Measurements from ENCODE around the gene WNT7B.

The WNT7B gene

DNA sequence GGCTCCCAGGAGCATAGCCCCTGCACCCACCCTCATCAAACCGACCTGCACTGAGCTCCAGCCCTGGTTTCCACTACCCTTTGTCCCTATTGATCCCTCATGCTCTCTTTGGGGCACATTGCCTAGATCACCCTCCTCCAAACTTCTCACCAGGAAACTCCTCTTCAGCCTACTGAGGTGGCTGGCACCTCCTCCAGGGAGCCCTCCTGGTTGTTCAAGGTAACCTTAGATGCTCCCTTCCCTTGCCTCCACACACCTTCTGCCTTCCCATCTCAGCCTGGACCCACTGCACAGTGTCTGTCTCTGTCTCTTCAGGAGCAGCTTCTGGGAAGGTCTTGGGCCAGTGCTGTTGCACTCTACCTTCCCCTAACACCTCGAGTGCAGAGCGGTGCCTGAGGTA lies 15.8 kb upstream of the WNT7B start:
- Histone ChIP-seq H3K27me3 (ENCODE audit: control insufficient read depth, insufficient read depth, low read length) (0 out of 2 replicates have a peak, but pooled peaks cover 3% of the 10 kb centered on the region), H3K4me3 (ENCODE audit: low read depth, low read length) (no peak overlapping the region), H3K9me3 (ENCODE audit: control insufficient read depth, insufficient read depth, low read depth, low read length) (no peaks in the 10 kb centered on the region), H3K36me3 (ENCODE audit: control insufficient read depth, insufficient read depth, low read length) (no peaks in the 10 kb centered on the region), H3K9ac (ENCODE audit: low read length) (no peak overlapping the region), H3K27ac (ENCODE audit: low read depth, low read length) (no peak overlapping the region), H3K4me1 (ENCODE audit: control insufficient read depth, insufficient read depth, low read length) (no peaks in the 10 kb centered on the region; the same call in 1 of the 2 replicates)

DNA sequence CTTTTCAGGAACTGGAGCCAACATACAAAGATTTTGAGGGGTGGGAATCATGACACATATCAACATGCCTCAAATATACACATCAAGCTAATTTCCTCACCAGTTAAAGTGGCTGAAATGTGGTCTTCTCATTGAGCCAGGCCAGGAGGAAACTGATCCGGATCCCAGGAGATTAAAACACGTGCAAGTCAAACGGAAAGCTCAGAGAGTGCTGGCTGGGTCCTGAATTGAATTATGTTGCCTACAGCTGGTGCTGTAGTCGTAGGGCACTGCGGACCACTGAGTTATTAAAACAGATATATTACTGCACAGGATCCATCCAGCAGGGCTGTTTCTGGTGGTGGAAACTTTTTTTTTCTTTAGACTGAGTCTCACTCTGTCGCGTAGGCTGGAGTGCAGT lies 14.1 kb upstream of the WNT7B start:
- no peaks in the 10 kb centered on the region for H3K9me3 ChIP-seq (ENCODE audit: control insufficient read depth, insufficient read depth, low read depth, low read length)
- H3K4me3 ChIP-seq (ENCODE audit: low read depth, low read length): no peak overlapping the region
- no peak overlapping the region for H3K9ac ChIP-seq (ENCODE audit: low read length)
- no peaks in the 10 kb centered on the region for H3K36me3 ChIP-seq (ENCODE audit: control insufficient read depth, insufficient read depth, low read length)
- H3K4me1 ChIP-seq (ENCODE audit: control insufficient read depth, insufficient read depth, low read length): peaks cover 6% of the 10 kb centered on the region; the same call in 1 of the 2 replicates
- H3K27me3 ChIP-seq (ENCODE audit: control insufficient read depth, insufficient read depth, low read length): 0 out of 2 replicates have a peak, but pooled peaks cover 3% of the 10 kb centered on the region
- H3K27ac ChIP-seq (ENCODE audit: low read depth, low read length): no peak overlapping the region

GRCh38 chr22:45987136-45987861 lies 10.3 kb upstream of the WNT7B start:
- peaks cover 6% of the 10 kb centered on the region; the same call in 1 of the 2 replicates for H3K4me1 ChIP-seq (ENCODE audit: control insufficient read depth, insufficient read depth, low read length)
- H3K9ac ChIP-seq (ENCODE audit: low read length): no peak overlapping the region
- H3K27ac ChIP-seq (ENCODE audit: low read depth, low read length): no peak overlapping the region
- no peaks in the 10 kb centered on the region for H3K36me3 ChIP-seq (ENCODE audit: control insufficient read depth, insufficient read depth, low read length)
- H3K4me3 ChIP-seq (ENCODE audit: low read depth, low read length): no peak overlapping the region
- no peaks in the 10 kb centered on the region for H3K27me3 ChIP-seq (ENCODE audit: control insufficient read depth, insufficient read depth, low read length)
- H3K9me3 ChIP-seq (ENCODE audit: control insufficient read depth, insufficient read depth, low read depth, low read length): no peaks in the 10 kb centered on the region; the same call in 1 of the 2 replicates

GRCh38 chr22:45984316-45984916 lies 7.5 kb upstream of the WNT7B start:
- H3K27ac ChIP-seq (ENCODE audit: low read depth, low read length): no peak overlapping the region
- no peaks in the 10 kb centered on the region for H3K36me3 ChIP-seq (ENCODE audit: control insufficient read depth, insufficient read depth, low read length)
- peaks cover 6% of the 10 kb centered on the region for H3K27me3 ChIP-seq (ENCODE audit: control insufficient read depth, insufficient read depth, low read length)
- H3K4me1 ChIP-seq (ENCODE audit: control insufficient read depth, insufficient read depth, low read length): peaks cover 6% of the 10 kb centered on the region; the same call in 1 of the 2 replicates
- no peak overlapping the region for H3K4me3 ChIP-seq (ENCODE audit: low read depth, low read length)
- no peaks in the 10 kb centered on the region; the same call in 1 of the 2 replicates for H3K9me3 ChIP-seq (ENCODE audit: control insufficient read depth, insufficient read depth, low read depth, low read length)
- no peak overlapping the region for H3K9ac ChIP-seq (ENCODE audit: low read length)

DNA sequence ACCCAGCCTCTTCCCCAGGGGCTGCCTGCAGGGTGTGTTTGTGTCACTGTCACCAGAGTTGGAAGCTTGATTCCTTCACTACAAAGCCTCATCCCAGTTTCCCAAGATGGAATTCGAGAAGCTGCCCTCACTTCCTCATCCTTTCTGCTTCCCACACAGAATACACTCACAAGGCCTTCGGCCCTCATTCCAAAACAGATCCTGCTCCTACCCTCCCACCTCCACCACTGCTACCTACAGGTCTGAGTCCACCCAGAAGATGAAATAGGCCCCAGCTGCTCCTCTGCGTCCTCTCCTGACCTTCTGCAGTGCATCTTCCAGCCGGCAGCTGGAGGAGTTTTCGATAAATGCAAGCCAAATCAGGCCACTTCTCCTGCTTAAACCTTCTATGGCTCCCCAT lies 6.8 kb upstream of the WNT7B start:
- no peaks in the 10 kb centered on the region; the same call in 1 of the 2 replicates for H3K9me3 ChIP-seq (ENCODE audit: control insufficient read depth, insufficient read depth, low read depth, low read length)
- peaks cover 6% of the 10 kb centered on the region; the same call in 1 of the 2 replicates for H3K4me1 ChIP-seq (ENCODE audit: control insufficient read depth, insufficient read depth, low read length)
- peaks cover 11% of the 10 kb centered on the region for H3K27me3 ChIP-seq (ENCODE audit: control insufficient read depth, insufficient read depth, low read length)
- no peak overlapping the region for H3K4me3 ChIP-seq (ENCODE audit: low read depth, low read length)
- no peak overlapping the region for H3K9ac ChIP-seq (ENCODE audit: low read length)
- no peaks in the 10 kb centered on the region for H3K36me3 ChIP-seq (ENCODE audit: control insufficient read depth, insufficient read depth, low read length)
- H3K27ac ChIP-seq (ENCODE audit: low read depth, low read length): no peak overlapping the region

GRCh38 chr22:45980761-45981160 lies 3.8 kb upstream of the WNT7B start:
- Histone ChIP-seq H3K9ac (ENCODE audit: low read length) (no peak overlapping the region), H3K36me3 (ENCODE audit: control insufficient read depth, insufficient read depth, low read length) (no peaks in the 10 kb centered on the region), H3K9me3 (ENCODE audit: control insufficient read depth, insufficient read depth, low read depth, low read length) (no peaks in the 10 kb centered on the region; the same call in 1 of the 2 replicates), H3K27me3 (ENCODE audit: control insufficient read depth, insufficient read depth, low read length) (peaks cover 40% of the 10 kb centered on the region), H3K4me3 (ENCODE audit: low read depth, low read length) (no peak overlapping the region), H3K4me1 (ENCODE audit: control insufficient read depth, insufficient read depth, low read length) (peaks cover 8% of the 10 kb centered on the region; the same call in 1 of the 2 replicates), H3K27ac (ENCODE audit: low read depth, low read length) (no peak overlapping the region)

DNA sequence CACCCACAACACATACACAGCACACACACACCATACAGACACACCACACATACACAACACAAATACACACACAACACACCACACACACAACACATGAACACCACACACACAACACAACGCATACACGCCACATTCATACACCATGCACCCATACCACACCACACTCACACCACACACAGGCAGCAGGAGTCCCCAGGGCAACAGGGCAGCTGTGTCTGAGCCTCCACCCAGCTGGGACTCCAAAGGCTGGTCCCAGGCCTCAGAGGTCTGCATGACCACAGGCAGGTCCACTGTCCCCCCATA lies 3.3 kb upstream of the WNT7B start:
- no peaks in the 10 kb centered on the region; the same call in 1 of the 2 replicates for H3K9me3 ChIP-seq (ENCODE audit: control insufficient read depth, insufficient read depth, low read depth, low read length)

DNA sequence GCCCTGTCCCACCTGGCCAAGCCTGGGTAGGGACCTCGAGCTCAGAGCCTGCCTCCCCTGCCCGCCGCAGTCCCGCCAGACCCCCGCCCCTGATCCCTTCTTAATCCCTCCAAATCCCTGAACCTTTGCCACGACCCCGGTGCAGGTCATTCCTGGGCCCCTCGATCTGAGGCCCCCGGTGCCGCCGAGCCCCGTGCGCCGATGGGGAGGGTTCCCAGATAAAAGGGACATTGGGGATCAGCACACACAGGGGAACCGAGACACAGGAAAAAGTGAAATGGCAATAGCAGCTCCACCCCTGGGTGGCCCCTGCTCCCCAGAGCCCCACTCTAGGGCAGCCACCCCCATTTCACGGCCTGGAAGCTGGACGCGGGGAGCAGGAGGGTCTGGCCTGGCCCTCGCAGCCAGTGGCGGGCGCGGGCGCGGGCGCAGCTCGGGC lies 1.3 kb upstream of the WNT7B start:
- H3K27me3 ChIP-seq (ENCODE audit: control insufficient read depth, insufficient read depth, low read length): peaks cover 65% of the 10 kb centered on the region
- H3K4me1 ChIP-seq (ENCODE audit: control insufficient read depth, insufficient read depth, low read length): peaks cover 11% of the 10 kb centered on the region; the same call in 1 of the 2 replicates
- H3K36me3 ChIP-seq (ENCODE audit: control insufficient read depth, insufficient read depth, low read length): no peaks in the 10 kb centered on the region
- H3K27ac ChIP-seq (ENCODE audit: low read depth, low read length): no peak overlapping the region
- no peaks in the 10 kb centered on the region for H3K9me3 ChIP-seq (ENCODE audit: control insufficient read depth, insufficient read depth, low read depth, low read length)
- peak overlapping the region; percentile 59 for H3K4me3 ChIP-seq (ENCODE audit: low read depth, low read length)
- no peak overlapping the region for H3K9ac ChIP-seq (ENCODE audit: low read length)

More for the DNA sequence above, 3.3 kb upstream of the WNT7B start:
- H3K27me3 ChIP-seq (ENCODE audit: control insufficient read depth, insufficient read depth, low read length): peaks cover 46% of the 10 kb centered on the region
- no peaks in the 10 kb centered on the region for H3K36me3 ChIP-seq (ENCODE audit: control insufficient read depth, insufficient read depth, low read length)
- H3K27ac ChIP-seq (ENCODE audit: low read depth, low read length): no peak overlapping the region
- no peak overlapping the region for H3K9ac ChIP-seq (ENCODE audit: low read length)
- peaks cover 10% of the 10 kb centered on the region; the same call in 1 of the 2 replicates for H3K4me1 ChIP-seq (ENCODE audit: control insufficient read depth, insufficient read depth, low read length)
- no peak overlapping the region for H3K4me3 ChIP-seq (ENCODE audit: low read depth, low read length)

GRCh38 chr22:45977551-45978274 lies 751 bp upstream of the WNT7B start:
- Histone ChIP-seq H3K27me3 (ENCODE audit: control insufficient read depth, insufficient read depth, low read length) (peaks cover 71% of the 10 kb centered on the region), H3K4me3 (ENCODE audit: low read depth, low read length) (peak overlapping the region; percentile 59), H3K9me3 (ENCODE audit: control insufficient read depth, insufficient read depth, low read depth, low read length) (peaks cover 2% of the 10 kb centered on the region; the same call in 1 of the 2 replicates), H3K36me3 (ENCODE audit: control insufficient read depth, insufficient read depth, low read length) (no peaks in the 10 kb centered on the region), H3K27ac (ENCODE audit: low read depth, low read length) (no peak overlapping the region), H3K4me1 (ENCODE audit: control insufficient read depth, insufficient read depth, low read length) (peaks cover 11% of the 10 kb centered on the region; the same call in 1 of the 2 replicates), H3K9ac (ENCODE audit: low read length) (no peak overlapping the region)

DNA sequence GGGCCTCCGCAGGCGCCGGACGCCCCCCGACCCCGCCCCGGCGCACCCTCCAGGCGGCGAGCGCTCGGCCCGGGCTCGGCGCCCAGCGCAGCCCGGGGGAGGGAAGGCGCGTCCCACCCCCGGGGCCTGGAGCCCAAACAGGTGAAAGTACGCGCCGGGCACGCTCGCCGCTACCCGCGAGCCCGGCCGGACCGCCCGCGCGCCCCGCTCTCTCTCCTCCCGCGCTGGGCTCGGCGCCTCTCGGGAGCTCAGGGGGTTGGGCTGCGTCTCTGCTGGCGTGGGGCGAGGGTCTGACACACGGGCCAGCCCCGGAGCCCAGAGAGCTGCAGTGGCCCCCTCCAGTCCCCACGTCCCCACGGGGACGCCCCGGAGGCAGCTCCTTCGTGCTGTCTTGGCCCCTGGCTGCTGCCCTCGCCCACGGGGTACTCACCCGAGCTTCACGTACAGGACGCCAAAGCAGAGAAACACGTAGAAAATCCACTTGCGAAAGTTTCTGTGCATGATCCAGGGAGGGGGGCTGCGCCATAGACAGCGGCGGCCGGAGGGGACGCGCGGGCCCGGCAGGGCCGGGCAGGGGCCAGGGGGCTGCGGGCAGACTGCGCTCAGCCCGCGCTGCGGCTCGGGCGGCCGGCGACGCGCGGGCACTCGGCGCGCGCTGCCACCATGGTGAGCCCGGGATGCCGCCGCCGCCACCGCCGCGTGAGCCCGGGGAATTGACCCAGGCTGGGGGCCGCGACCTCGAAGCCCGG lies 534 bp downstream of the WNT7B start:
- peaks cover 14% of the 10 kb centered on the region for H3K4me1 ChIP-seq (ENCODE audit: control insufficient read depth, insufficient read depth, low read length)
- H3K27ac ChIP-seq (ENCODE audit: low read depth, low read length): no peak overlapping the region
- H3K27me3 ChIP-seq (ENCODE audit: control insufficient read depth, insufficient read depth, low read length): peaks cover 82% of the 10 kb centered on the region
- H3K9ac ChIP-seq (ENCODE audit: low read length): no peak overlapping the region
- H3K9me3 ChIP-seq (ENCODE audit: control insufficient read depth, insufficient read depth, low read depth, low read length): peaks cover 5% of the 10 kb centered on the region; the same call in 1 of the 2 replicates
- peak overlapping the region; percentile 59 for H3K4me3 ChIP-seq (ENCODE audit: low read depth, low read length)
- H3K36me3 ChIP-seq (ENCODE audit: control insufficient read depth, insufficient read depth, low read length): no peaks in the 10 kb centered on the region
